Sigmoid colon (tissue), 4 donors: ENCODE data around the gene TMEM120B.

Experiments used
- CTCF ChIP-seq, 4 experiments: fragments of 450-650 bp in 3 of 4; fragments of 200-600 bp in 1 of 4; IDR thresholded peaks; one replicate each; pipeline ENCODE4 v1.5.1; 2016 to 2019; ENCODE audit warnings: antibody characterized with exemption in 4 of 4, mild to moderate bottlenecking in 3 of 4, moderate library complexity in 2 of 4
- EP300 ChIP-seq, 4 donors: sonication (generic); formaldehyde crosslinking; IDR thresholded peaks; one replicate each; pipeline ENCODE4 v1.6.1; 2017; ENCODE audit warnings: antibody characterized with exemption in 4 of 4
- POLR2A ChIP-seq, 2 donors: fragments of 450-650 bp; IDR thresholded peaks; one replicate each; pipeline ENCODE4 v1.6.1; 2016; ENCODE audit warnings: antibody characterized with exemption in 2 of 2, mild to moderate bottlenecking in 2 of 2, moderate library complexity in 2 of 2

- TF ChIP-seq CTCF (IDR thresholded peaks at IDR 0.05) (no peak), EP300 (IDR thresholded peaks at IDR 0.05) (no peak), POLR2A (IDR thresholded peaks at IDR 0.05) (no peak)
These were observed 49.0 kb upstream of the TMEM120B start for GRCh38 chr12:121663610-121663929.
